Hematopoietic multipotent progenitor cell treated with erythropoietin and hydrocortisone succinate and interleukin-3 and kit ligand, for 15 days (in vitro differentiated cells): Measurements from ENCODE around the gene PPP1CC.
A peak's percentile ranks its signal among the peaks of the same experiment; 100 is the strongest.
"Not testable (repeated sequence)": the region's sequence is repeated elsewhere in the genome, so short reads cannot be mapped to it uniquely, and the experiment has no call there.

Experiments used
- DNase-seq: peaks from one replicate; pipeline ENCODE4 v3.0.0-alpha.2; 2015; ENCODE audit warnings: low spot score

The PPP1CC gene

DNA sequence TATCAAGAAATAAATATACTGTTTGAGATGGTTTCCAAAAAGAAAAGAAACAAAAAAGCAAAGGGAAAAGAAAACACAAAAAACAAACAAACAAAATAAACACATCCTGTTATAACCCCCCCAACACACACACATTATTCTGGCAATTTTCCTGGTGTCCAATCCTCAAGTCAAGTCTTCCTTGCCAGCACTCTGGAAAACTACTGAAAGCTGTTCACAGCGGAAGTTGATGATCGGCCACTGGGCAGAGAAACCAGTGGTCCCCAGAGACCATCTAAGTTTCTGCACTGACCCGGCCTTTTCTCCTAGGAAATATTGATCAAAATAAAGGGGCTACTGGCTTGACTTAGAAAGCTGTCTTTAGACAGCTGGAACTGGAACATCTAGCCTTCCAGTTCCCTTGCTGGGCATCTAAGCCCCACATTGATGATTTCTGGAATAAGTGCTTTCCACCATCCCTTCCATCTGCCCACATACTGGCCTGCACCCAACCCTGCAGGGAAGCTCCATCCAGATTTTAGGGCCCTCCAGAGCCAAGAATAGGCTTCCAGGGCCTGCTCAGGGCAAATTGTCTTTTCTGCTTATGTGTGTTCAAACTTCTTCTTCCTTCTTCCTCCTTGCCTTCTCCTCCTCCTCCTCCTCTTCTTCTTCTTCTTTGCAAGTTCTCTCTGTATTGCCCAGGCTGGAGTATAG is 11.6 kb upstream of the PPP1CC start:
- no peak for DNase-seq

- DNase-seq, result no peak
These were observed 8.2 kb upstream of the PPP1CC start for GRCh38 chr12:110750784-110751461.

DNA sequence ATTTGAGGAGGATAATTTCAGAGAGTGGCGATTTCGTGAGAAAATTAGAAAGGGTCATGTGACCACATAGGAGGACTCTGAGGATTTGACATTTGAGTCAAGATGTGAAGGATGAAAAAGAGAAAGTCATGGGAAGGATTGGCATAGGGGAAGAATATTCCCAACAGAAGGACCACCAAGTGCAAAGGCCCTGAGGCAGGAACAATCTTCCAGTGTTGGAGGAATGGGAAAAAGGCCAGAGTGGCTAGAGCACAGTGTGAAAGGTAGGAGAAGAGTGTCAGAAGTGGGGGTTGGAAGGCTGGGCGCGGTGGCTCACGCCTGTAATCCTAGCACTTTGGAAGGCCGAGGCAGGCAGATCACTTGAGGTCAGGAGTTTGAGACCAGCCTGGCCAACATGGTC is 3.9 kb upstream of the PPP1CC start:
- no peak for DNase-seq

DNA sequence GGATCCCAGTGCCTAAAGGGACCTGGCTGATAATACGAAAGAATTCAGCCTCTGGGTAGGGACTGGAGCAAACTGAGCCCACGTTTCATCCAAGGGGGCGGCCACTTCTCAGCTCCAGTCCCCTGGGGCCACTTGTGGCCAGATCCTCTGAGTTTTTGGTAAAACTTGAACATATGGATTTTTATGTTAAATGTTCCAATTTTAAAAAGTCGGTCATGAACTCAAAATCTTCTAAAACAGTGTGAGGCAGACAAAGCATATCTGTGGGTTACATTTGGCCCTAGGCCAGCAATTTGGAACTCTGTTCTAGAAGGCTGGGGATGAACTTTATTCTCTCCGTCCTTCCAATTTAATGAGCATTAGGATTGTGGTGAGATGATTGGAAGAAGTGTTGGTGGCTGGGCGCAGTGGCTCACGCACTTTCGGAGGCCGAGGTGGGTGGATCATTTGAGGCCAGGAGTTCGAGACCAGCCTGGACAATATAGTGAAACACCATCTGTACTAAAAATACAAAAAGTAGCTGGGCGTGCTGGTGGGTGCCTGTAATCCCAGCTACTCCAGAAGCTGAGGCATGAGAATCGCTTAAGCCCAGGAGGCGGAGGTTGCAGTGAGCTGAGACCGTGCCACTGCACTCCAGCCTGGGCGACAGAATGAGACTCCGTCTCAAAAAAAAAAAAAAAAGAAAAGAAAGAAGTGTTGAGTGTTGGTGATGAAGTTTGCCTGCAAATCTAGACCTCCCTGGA is 3.0 kb upstream of the PPP1CC start:
- no peak for DNase-seq

DNA sequence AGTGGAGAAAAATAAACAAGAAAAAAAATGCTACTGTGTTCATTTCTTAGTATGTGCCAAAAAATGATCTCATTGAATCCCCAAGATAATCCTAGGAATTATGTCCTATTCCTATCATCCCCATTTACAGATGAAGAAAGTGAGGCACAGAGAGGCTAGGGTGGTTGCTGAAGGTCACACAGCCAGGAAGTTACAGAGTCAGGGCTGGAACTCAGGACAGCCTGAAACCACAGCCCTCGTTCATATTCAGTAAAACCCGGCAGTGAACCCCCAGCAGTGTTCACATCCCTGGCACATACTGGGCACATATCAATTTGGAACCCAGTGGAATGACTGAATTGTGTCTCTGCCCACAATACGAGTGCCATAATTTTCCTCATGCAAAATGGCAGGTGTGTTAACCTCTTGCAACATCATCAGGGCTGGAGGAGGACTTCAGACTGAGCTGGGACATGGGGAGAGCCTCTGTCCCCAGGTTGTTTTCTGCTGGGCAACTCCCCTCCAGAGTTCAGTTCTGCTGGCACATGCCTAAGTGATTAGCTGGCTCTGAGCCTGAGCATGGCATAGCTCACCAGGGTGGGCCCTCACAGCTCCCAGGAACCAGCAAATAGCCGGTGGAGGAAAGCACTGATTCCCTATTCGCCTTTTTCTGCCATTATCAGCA is 2.0 kb upstream of the PPP1CC start:
- no peak for DNase-seq

- no peak for DNase-seq
These were observed 1.5 kb upstream of the PPP1CC start for GRCh38 chr12:110744151-110744571.

GRCh38 chr12:110743571-110744093 is 941 bp upstream of the PPP1CC start:
- DNase-seq, result no peak

GRCh38 chr12:110742096-110742717 is 484 bp downstream of the PPP1CC start:
- no peak for DNase-seq

GRCh38 chr12:110741341-110742095 is 1.2 kb downstream of the PPP1CC start:
- DNase-seq, result peak; percentile 57

GRCh38 chr12:110739894-110740293 is 2.8 kb downstream of the PPP1CC start:
- DNase-seq, result no peak

- DNase-seq, result no peak
These were observed 3.2 kb downstream of the PPP1CC start for GRCh38 chr12:110739488-110739887.

- no peak for DNase-seq
These were observed 5.2 kb downstream of the PPP1CC start for GRCh38 chr12:110737532-110737931.

DNA sequence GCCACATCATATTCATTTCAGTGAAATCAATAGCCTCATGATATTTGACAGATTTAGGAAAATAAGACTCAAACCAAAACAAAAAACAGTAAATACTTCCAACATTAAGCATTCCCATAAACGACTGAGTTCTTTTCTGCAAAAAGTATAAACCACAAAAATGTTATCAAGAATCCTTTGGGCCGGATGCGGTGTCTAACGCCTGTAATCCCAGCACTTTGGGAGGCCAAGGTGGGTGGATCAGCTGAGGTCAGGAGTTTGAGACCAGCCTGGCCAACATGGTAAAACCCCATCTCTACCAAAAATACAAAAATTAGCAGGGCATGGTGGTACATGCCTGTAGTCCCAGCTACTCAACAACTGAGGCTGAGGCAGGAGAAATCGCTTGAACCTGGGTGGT is 5.7 kb downstream of the PPP1CC start:
- not testable (repeated sequence) for DNase-seq

DNA sequence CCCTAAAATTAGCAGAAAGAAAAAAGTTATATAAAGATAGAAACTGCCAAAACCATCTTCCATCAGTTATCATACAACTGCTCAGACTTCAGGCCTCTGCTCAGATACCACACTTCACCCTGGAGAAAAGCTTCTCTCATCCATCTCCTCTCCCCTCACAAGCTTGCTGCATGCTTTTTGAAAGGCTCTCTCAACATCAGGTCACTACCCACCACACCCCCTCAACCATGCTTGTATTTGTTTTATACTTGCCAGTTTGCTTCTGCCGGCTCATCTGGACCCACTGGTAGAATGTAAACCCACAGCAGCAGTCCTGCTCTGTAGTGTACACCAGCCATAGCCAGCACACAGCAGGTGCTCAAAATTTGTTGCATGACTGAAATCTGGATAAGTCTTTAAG is 8.8 kb downstream of the PPP1CC start:
- DNase-seq, result no peak

GRCh38 chr12:110733089-110733715 is 9.5 kb downstream of the PPP1CC start:
- DNase-seq, result no peak

- no peak for DNase-seq
These were observed 10.1 kb downstream of the PPP1CC start for GRCh38 chr12:110732572-110732971.

DNA sequence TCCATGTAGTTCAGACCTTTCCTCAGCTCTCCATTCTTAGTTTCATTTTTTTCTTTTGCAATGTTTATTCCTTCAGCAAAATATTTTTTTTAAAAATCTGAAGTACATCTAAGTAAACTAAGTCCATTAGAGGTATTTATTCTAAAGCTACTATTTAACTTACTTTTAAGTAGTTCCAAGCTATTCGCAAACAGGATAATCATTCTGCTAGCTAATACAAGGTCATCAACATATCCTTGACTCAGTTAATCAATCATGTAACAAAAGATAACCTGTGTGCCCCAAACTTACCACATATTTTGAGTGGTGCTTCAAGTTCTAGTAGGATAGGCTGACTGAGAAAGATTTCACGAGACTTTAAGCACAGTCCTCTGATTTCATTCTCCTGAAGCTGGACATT is 11.2 kb downstream of the PPP1CC start:
- no peak for DNase-seq

DNA sequence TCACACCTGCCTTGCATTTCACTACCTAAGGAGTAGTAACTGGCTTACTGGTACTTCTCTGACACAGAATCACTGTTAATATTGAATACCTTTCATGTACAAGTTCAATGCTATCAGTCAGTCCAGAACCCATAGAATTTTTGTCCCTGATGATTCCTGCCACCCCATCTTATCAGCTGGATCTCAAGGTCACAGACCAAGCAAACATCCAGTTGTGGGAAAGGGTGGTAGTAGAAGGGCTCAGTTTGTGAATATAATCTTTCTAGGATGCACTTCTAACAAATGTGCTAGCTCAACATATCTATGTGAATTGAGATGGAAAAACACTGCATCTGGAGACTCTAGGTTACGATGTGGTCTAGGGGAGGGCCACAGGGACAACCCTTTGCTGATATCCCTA is 14.1 kb downstream of the PPP1CC start:
- no peak for DNase-seq

DNA sequence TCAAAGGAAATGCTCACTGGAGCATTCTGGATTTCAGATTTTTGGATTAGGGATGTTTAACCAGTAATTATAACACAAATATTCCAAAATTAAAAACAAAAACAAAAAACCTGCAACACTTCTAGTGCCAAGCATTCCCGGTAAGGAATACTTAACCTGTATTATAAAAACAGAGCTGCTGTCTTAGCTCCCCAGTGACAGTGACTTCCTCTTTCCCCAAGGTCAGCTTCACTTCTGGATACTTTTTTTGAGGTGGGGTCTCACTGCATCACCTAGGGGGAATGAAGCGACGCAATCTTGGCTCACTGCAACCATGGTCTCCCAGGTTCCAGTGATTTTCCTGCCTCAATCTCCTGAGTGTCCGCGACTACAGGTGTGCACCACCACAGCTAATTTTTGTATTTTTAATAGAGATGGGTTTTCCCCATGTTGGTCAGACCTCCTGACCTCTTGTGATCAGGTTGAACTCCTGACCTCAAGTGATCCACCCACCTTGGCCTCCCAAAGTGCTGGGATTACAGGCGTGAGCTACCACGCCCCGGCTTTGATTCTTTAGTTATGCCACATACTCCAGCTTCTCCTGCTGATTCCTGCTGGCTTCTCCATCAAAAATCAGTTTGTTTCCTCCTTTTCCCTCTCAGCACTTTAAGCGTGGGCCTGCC is 15.9 kb downstream of the PPP1CC start:
- DNase-seq, result no peak

- DNase-seq, result no peak
These were observed 16.7 kb downstream of the PPP1CC start for GRCh38 chr12:110726028-110726427.
